GM12801 (cell line): ENCODE measurements around the gene GRM3.

ENCODE experiments used
- CTCF ChIP-seq: IDR thresholded peaks from one replicate; pipeline ENCODE4 v1.5.1; 2011; ENCODE audit warnings: control low read depth; ENCODE audit not compliant: insufficient read length; ENCODE audit errors: extremely low read depth

GRM3 gene

DNA sequence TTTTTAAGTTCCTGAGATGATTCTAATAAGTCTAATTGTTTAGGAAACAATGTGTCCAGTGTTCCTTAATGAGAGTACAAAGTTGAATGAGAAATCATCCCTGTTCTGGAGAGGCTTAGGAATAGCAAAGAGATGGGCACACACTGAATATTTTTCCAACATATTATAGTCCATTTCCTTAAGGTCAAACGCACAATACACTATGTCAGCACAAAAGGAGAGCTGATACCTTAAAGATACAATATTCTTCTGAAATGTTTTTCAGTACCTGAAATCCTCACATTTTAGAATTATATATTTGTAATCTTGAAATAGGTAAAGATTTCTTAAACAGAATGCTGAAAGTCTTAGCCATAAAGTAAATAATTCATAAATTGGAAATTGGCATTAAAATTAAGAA lies 183.2 kb downstream of the GRM3 start:
- TF ChIP-seq CTCF = no peak

GRCh38 chr7:86833360-86833759 lies 189.7 kb downstream of the GRM3 start:
- TF ChIP-seq CTCF = no peak

DNA sequence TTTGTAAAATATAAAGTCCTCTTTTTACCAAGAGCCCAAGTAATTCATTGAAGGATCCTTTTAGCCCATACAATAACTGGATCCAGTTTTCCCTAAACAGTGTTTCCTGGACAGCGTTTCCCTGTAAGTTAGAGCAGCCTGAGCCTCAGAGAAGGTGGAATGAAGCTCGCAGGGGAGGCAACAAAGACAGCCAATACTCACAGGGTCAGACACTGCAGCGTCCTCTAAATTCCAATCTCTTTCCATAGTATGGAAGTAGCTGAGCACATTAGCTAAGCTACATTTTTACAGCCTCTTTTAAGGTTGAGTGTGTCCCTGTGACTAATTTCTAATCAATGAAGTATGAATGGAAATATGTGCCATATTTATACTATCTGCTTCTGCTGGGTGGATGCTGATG lies 193.5 kb downstream of the GRM3 start:
- no peak for TF ChIP-seq CTCF

DNA sequence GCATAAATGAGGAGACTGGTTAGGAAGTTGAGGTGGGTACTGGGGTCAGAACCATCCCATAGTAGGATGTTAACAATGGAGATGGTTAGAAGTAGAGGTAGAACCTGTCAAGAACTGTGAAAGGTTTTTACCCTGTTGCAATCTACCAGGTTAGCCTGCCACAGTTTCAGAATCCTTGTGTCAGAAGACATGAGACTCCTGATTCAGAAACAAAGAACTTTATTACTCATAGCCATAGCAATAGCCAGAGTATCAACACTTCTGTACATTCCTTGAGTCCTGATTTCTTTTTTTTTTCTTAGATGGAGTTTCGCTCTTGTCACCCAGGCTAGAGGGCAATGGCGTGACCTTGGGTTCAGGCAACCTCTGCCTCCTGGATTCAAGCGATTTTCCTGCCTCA lies 200.9 kb downstream of the GRM3 start:
- TF ChIP-seq CTCF = no peak

DNA sequence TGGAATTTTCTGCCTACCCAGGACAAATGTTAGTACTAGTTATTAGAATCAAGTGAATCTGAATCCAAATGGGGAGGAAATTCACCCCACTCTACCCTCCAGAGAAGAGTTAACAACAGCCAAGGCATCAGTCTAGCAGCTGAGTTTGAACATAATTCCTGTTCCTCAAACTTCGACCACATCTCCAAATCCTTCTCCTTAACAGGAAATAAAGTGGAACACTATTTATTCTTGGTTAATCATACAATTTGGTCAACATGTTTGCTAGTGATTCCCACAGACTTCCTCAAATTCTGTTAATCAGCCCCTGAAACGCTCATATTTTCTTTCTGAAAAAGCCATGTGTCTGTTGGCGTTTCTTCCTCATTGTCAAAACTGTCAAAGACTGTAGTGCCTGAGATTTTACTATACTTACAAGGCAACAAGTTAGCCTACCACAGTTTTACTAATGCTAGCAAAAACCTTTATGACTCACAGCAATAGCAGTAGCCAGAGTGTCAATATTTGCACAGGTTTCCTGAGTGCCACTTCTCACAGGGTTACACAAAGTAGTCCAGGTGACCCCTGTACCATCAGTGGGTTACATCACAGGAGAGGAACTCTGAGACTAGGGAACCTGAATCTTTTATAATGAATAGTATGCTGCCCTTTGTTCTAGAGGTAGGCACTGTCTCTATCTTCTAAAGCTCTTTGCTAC lies 202.9 kb downstream of the GRM3 start:
- no peak for TF ChIP-seq CTCF

DNA sequence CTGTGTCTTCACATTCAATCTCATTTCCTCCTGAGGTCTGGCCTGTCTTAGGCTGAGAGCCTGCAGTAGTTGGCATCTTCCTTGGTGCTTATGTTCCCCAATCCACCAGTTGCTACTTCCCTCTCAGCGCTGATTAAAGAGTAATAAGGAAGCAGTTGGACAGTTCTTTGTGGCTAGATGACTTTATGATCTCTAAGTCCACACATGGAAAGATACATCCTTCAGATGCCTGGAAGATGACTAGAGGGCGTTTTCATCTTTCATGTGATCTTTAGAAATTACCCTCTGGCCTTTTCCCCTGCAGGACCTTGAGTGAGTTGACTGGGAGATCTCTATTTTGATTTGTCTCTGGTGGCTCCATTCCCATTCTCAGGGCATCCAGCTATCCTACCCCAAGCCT lies 204.5 kb downstream of the GRM3 start:
- TF ChIP-seq CTCF = no peak

GRCh38 chr7:86851566-86851965 lies 207.9 kb downstream of the GRM3 start:
- no peak for TF ChIP-seq CTCF

- no peak for TF ChIP-seq CTCF
Observed at GRCh38 chr7:86863452-86863851, 219.7 kb downstream of the GRM3 start.
